22Rv1 (cell line): ENCODE measurements around the gene SRA1.

Experiments
- ZFX ChIP-seq: fragments of 450-650 bp; IDR thresholded peaks from 2 replicates; pipeline ENCODE4 v1.6.1; 2017; ENCODE audit warnings: antibody characterized with exemption, borderline replicate concordance
- TF ChIP-seq, protein P1 (sequence below): fragments of 450-650 bp; IDR thresholded peaks from 2 replicates; pipeline ENCODE4 v1.5.1; 2017; ENCODE audit warnings: mild to moderate bottlenecking

DNA sequence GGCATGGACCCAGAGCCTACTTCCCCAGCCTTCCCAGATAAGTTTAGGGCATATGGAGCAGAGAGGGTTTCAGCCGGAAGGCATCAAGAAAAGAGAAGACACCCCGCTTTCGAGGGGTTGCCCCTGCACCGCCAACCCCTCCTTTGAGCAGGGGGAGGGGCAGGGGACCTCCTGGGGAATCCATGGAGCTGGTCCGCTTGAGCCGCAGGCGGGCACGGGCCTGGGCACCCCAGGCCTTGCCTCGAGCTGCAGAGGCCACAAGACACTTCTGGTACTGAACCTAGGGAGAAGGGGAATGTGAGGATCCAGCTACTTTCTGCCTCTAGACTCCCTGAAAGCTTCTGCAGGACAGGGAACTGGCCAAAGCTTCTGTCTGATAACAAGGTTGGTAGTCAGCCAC is 1.3 kb upstream of the SRA1 start:
- TF ChIP-seq, protein P1, sequence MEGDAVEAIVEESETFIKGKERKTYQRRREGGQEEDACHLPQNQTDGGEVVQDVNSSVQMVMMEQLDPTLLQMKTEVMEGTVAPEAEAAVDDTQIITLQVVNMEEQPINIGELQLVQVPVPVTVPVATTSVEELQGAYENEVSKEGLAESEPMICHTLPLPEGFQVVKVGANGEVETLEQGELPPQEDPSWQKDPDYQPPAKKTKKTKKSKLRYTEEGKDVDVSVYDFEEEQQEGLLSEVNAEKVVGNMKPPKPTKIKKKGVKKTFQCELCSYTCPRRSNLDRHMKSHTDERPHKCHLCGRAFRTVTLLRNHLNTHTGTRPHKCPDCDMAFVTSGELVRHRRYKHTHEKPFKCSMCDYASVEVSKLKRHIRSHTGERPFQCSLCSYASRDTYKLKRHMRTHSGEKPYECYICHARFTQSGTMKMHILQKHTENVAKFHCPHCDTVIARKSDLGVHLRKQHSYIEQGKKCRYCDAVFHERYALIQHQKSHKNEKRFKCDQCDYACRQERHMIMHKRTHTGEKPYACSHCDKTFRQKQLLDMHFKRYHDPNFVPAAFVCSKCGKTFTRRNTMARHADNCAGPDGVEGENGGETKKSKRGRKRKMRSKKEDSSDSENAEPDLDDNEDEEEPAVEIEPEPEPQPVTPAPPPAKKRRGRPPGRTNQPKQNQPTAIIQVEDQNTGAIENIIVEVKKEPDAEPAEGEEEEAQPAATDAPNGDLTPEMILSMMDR = no peak
- no peak for TF ChIP-seq ZFX
